K562 (cell line): ENCODE results near the gene CDCA5. TPM values are rescaled to one million over a fixed set of nuclear protein-coding genes. Genes with fewer than 3 reads are reported as not detected.

ENCODE experiments used
- CGGBP1 ChIP-seq: fragments of 250-450 bp; sonication (Bioruptor Pico); IDR thresholded peaks from 2 replicates; pipeline ENCODE4 v1.9.0; 2021; ENCODE audit warnings: mild to moderate bottlenecking
- ETS2 ChIP-seq: IDR thresholded peaks from 2 replicates; pipeline ENCODE4 v1.6.1; 2016; ENCODE audit warnings: borderline replicate concordance, missing genetic modification characterization, mild to moderate bottlenecking, moderate library complexity, missing compliant biosample characterization; ENCODE audit not compliant: poor library complexity, severe bottlenecking
- HDAC3 ChIP-seq: fragments of 450-650 bp; IDR thresholded peaks from 2 replicates; pipeline ENCODE4 v1.6.1; 2018; ENCODE audit warnings: borderline replicate concordance, mild to moderate bottlenecking, moderate library complexity; ENCODE audit not compliant: partially characterized antibody
- MGA ChIP-seq: fragments of 450-650 bp; IDR thresholded peaks from 2 replicates; pipeline ENCODE4 v1.6.1; 2016; ENCODE audit warnings: mild to moderate bottlenecking, moderate library complexity
- NFXL1 ChIP-seq: fragments of 450-650 bp; formaldehyde crosslinking; IDR thresholded peaks from 2 replicates; pipeline ENCODE4 v1.4.0; 2021; ENCODE audit warnings: mild to moderate bottlenecking
- RBBP5 ChIP-seq: fragments of 200-600 bp; sonication (generic); IDR thresholded peaks from 2 replicates; pipeline ENCODE4 v1.6.1; 2012; ENCODE audit warnings: borderline replicate concordance, mild to moderate bottlenecking, low read length, control low read depth, inconsistent platforms; ENCODE audit not compliant: insufficient read depth, poor library complexity, severe bottlenecking
- SIN3B ChIP-seq: fragments of 450-650 bp; IDR thresholded peaks from 2 replicates; pipeline ENCODE4 v1.6.1; 2017; ENCODE audit warnings: low read depth, mild to moderate bottlenecking, moderate library complexity
- TCF7L2 ChIP-seq: fragments of 150-350 bp; IDR thresholded peaks from 2 replicates; pipeline ENCODE4 v1.6.1; 2016; ENCODE audit warnings: low read depth, mild to moderate bottlenecking, low read length, moderate library complexity
- THRAP3 ChIP-seq: fragments of 450-650 bp; IDR thresholded peaks from 2 replicates; pipeline ENCODE4 v1.6.1; 2016; ENCODE audit warnings: mild to moderate bottlenecking, inconsistent platforms, borderline replicate concordance
- U2AF1 ChIP-seq: fragments of 200-400 bp; formaldehyde crosslinking; optimal IDR thresholded peaks from 2 replicates; pipeline ENCODE3; 2017; ENCODE audit warnings: mild to moderate bottlenecking, low read depth, low read length, moderate library complexity
- ZFX ChIP-seq: sonication (generic); formaldehyde crosslinking; IDR thresholded peaks from 2 replicates; pipeline ENCODE4 v1.8.0; 2022; ENCODE audit warnings: mild to moderate bottlenecking, missing genetic modification reagents, moderate library complexity
- ZNF431 ChIP-seq: sonication (generic); formaldehyde crosslinking; IDR thresholded peaks from 2 replicates; pipeline ENCODE4 v1.8.0; 2022; ENCODE audit warnings: mild to moderate bottlenecking, missing genetic modification reagents
- polyA plus RNA-seq, 8 experiments: library from polyadenylated mRNA; depleted of rRNA in 4 of 8; stranded (reverse) in 5 of 8; unstranded in 3 of 8; fragments of >200 nt; fragmentation: Nextera tagmentation in 2 of 8; fragmentation: Illumina TruSeq in 1 of 8; extraction: Ambion mirVana in 2 of 8; extraction: Trizol in 1 of 8; gene quantifications; 2 replicates each; pipeline versions ENCODE4 v1.2.1 to v1.2.3, GENCODE V29; 2011 to 2014; ENCODE audit warnings: inconsistent platforms in 1 of 8, missing spikeins in 1 of 8
- total RNA-seq, 7 experiments: library from RNA; depleted of rRNA in 6 of 7; stranded (reverse); fragments of >200 nt in 6 of 7; fragmentation: Illumina TruSeq in 2 of 7; extraction: Trizol in 2 of 7; gene quantifications; 2 replicates each; pipeline versions ENCODE4 v1.2.1 to v1.2.3, GENCODE V29; 2011 to 2021; ENCODE audit warnings: low replicate concordance in 1 of 7
- TF ChIP-seq, protein P1 (sequence below): fragments of 250-450 bp; sonication (Bioruptor Pico); IDR thresholded peaks from 2 replicates; pipeline ENCODE4 v1.8.0; 2022; ENCODE audit warnings: inconsistent platforms, mild to moderate bottlenecking, moderate library complexity, borderline replicate concordance

The CDCA5 gene
- total and polyA plus RNA-seq, 9 of the 15 experiments (the other 6 are each of a cell fraction or from before 2014, with no cell fraction given) = 18.9 to 94.3 (median 64.6) TPM

- TF ChIP-seq MGA (no peak), TCF7L2 (peak; percentile 36; the same call in 1 of the 2 replicates), ZFX (CRISPR knock-in tag) (peak; percentile 90), ETS2 (tag) (peak; percentile 49), HDAC3 (peak; percentile 57), SIN3B (peak; percentile 89), NFXL1 (CRISPR knock-in tag) (no peak), THRAP3 (peak; percentile 37; the same call in 1 of the 2 replicates), U2AF1 (no peak), RBBP5 (peak; percentile 95), ZNF431 (CRISPR knock-in tag) (0 out of 2 replicates have a peak, but pooled peaks have one; percentile 33), CGGBP1 (peak; percentile 94)
- TF ChIP-seq, protein P1, sequence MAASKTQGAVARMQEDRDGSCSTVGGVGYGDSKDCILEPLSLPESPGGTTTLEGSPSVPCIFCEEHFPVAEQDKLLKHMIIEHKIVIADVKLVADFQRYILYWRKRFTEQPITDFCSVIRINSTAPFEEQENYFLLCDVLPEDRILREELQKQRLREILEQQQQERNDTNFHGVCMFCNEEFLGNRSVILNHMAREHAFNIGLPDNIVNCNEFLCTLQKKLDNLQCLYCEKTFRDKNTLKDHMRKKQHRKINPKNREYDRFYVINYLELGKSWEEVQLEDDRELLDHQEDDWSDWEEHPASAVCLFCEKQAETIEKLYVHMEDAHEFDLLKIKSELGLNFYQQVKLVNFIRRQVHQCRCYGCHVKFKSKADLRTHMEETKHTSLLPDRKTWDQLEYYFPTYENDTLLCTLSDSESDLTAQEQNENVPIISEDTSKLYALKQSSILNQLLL = no peak
Measured at GRCh38 chr11:65095974-65096806, 12.3 kb upstream of the CDCA5 start, which contains the start of gene VPS51 (continued).
